Neuronal stem cell (in vitro differentiated cells): ENCODE data around the gene MOCOS.

ENCODE experiments used
- DNase-seq: peaks from one replicate; pipeline ENCODE4 v3.0.0-alpha.2; 2013; ENCODE audit warnings: low spot score
- H2AFZ ChIP-seq: one replicate; pipeline ENCODE4 v1.6.1; 2013; ENCODE audit warnings: mild to moderate bottlenecking, low read length, inconsistent platforms
- H2AK5ac ChIP-seq: 2 replicates; pipeline ENCODE4 v1.6.1; 2013; ENCODE audit warnings: low read depth, mild to moderate bottlenecking, inconsistent platforms, low read length, moderate library complexity, mixed read lengths
- H2BK120ac ChIP-seq: 2 replicates; pipeline ENCODE4 v1.6.1; 2013; ENCODE audit warnings: low read depth, mild to moderate bottlenecking, inconsistent platforms, low read length, moderate library complexity, mixed read lengths
- H2BK12ac ChIP-seq: one replicate; pipeline ENCODE4 v1.6.1; 2013; ENCODE audit warnings: low read length, inconsistent platforms
- H2BK15ac ChIP-seq: 2 replicates; pipeline ENCODE4 v1.6.1; 2013; ENCODE audit warnings: mild to moderate bottlenecking, low read length, inconsistent platforms, mixed read lengths
- H2BK5ac ChIP-seq: one replicate; pipeline ENCODE4 v1.6.1; 2013; ENCODE audit warnings: inconsistent platforms, mild to moderate bottlenecking, low read length, moderate library complexity
- H3K14ac ChIP-seq: one replicate; pipeline ENCODE4 v1.6.1; 2013; ENCODE audit warnings: low read length, inconsistent platforms
- H3K18ac ChIP-seq: 2 replicates; pipeline ENCODE4 v1.6.1; 2013; ENCODE audit warnings: low read length, inconsistent platforms
- H3K23ac ChIP-seq: 2 replicates; pipeline ENCODE4 v1.6.1; 2013; ENCODE audit warnings: low read depth, mild to moderate bottlenecking, mixed read lengths, low read length, inconsistent platforms; ENCODE audit not compliant: poor library complexity
- H3K27ac ChIP-seq: replicated peaks from 3 replicates; pipeline ENCODE4 v1.5.1; 2013; ENCODE audit warnings: low read length, inconsistent platforms
- H3K27me3 ChIP-seq, 3 experiments: 2 replicates each; pipeline ENCODE4 v1.6.1; 2013; ENCODE audit warnings: low read length in 3 of 3, mild to moderate bottlenecking in 2 of 3, inconsistent platforms in 1 of 3, low read depth in 1 of 3, mixed read lengths in 1 of 3, moderate library complexity in 1 of 3; ENCODE audit not compliant: control insufficient read depth in 3 of 3, insufficient read depth in 3 of 3
- H3K36me3 ChIP-seq, 2 donors: replicated peaks in 1 of 2; 2 replicates each; pipeline ENCODE4 v1.6.1; 2013; ENCODE audit warnings: low read length in 2 of 2; ENCODE audit not compliant: control insufficient read depth in 2 of 2, insufficient read depth in 2 of 2
- H3K4ac ChIP-seq: 2 replicates; pipeline ENCODE4 v1.6.1; 2013; ENCODE audit warnings: inconsistent platforms, mild to moderate bottlenecking, low read length, moderate library complexity
- H3K4me1 ChIP-seq, 2 donors: 1 replicate in 1 of 2; 2 replicates in 1 of 2; pipeline ENCODE4 v1.6.1; 2013; ENCODE audit warnings: low read length in 2 of 2, low read depth in 1 of 2; ENCODE audit not compliant: control insufficient read depth in 2 of 2, insufficient read depth in 1 of 2
- H3K4me2 ChIP-seq: one replicate; pipeline ENCODE4 v1.6.1; 2013; ENCODE audit warnings: mild to moderate bottlenecking, low read length, inconsistent platforms; ENCODE audit not compliant: insufficient read depth, poor library complexity, severe bottlenecking
- H3K4me3 ChIP-seq, 2 donors: 2 replicates each; pipeline ENCODE4 v1.5.1; 2013; ENCODE audit warnings: low read length in 2 of 2, mild to moderate bottlenecking in 2 of 2, inconsistent platforms in 1 of 2, moderate library complexity in 1 of 2
- H3K79me1 ChIP-seq: one replicate; pipeline ENCODE4 v1.6.1; 2013; ENCODE audit warnings: low read depth, mild to moderate bottlenecking, inconsistent platforms, low read length, moderate library complexity
- H3K9ac ChIP-seq: one replicate; pipeline ENCODE4 v1.6.1; 2013; ENCODE audit warnings: mild to moderate bottlenecking, low read depth, low read length, inconsistent platforms; ENCODE audit not compliant: poor library complexity
- H3K9me3 ChIP-seq, 2 donors: replicated peaks in 1 of 2; 2 replicates each; pipeline versions ENCODE3 to v1.6.1; 2013; ENCODE audit warnings: low read length in 2 of 2, mild to moderate bottlenecking in 2 of 2, inconsistent platforms in 1 of 2, low read depth in 1 of 2, mixed read lengths in 1 of 2, moderate library complexity in 1 of 2; ENCODE audit not compliant: control insufficient read depth in 2 of 2, insufficient read depth in 1 of 2
- H4K8ac ChIP-seq: one replicate; pipeline ENCODE4 v1.6.1; 2013; ENCODE audit warnings: low read depth, mild to moderate bottlenecking, inconsistent platforms, low read length, moderate library complexity
- H4K91ac ChIP-seq: one replicate; pipeline ENCODE4 v1.6.1; 2013; ENCODE audit warnings: low read length, low read depth, mild to moderate bottlenecking, inconsistent platforms; ENCODE audit not compliant: poor library complexity
- WGBS, 2 donors: extraction: QIAGEN DNeasy Blood & Tissue Kit; methylation state at CpG; one replicate each; pipeline ENCODE4 v1.1.7; 2013; ENCODE audit warnings: missing lambda C conversion rate in 2 of 2, mixed read lengths in 1 of 2; ENCODE audit not compliant: insufficient read length in 2 of 2, insufficient replicate concordance in 1 of 2; ENCODE audit errors: extremely low coverage in 2 of 2; 5-methylcytosine and 5-hydroxymethylcytosine counted together

The MOCOS gene

DNA sequence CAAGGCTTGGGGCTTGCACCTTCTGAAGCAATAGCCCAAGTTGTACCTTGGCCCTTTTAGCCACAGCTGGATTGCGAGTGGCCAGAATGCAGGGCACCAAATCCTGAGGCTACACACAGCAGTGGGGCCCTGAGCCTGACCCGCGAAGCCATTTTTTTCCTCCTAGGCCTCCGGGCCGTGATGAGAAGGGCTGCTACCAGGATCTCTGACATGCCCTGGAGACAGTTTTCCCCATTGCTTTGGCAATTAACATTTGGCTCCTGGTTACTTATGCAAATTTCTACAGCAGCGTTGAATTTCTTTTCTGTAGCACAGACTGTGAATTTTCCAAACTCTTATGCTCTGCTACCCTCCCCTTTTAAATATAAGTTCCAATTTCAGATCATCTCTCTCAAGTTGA is 54.5 kb downstream of the MOCOS start:
- Histone ChIP-seq H3K27ac (no peak overlapping the region), H2BK15ac (no peak overlapping the region), H2BK12ac (no peak overlapping the region), H3K18ac (no peak overlapping the region), H2BK5ac (no peak overlapping the region), H3K4me2 (no peak overlapping the region), H4K91ac (no peak overlapping the region), H3K23ac (no peak overlapping the region), H3K14ac (no peak overlapping the region), H3K9me3 (no peaks in the 10 kb centered on the region), H3K4me1 (no peaks in the 10 kb centered on the region), H3K36me3 (no peaks in the 10 kb centered on the region), H3K9ac (no peak overlapping the region), H4K8ac (no peak overlapping the region), H3K79me1 (no peaks in the 10 kb centered on the region), H2AK5ac (no peak overlapping the region), H2AFZ (no peak overlapping the region), H2BK120ac (no peak overlapping the region), H3K4me3 (no peak overlapping the region), H3K4ac (no peak overlapping the region), H3K27me3 (no peaks in the 10 kb centered on the region)
- no CpG with 5 or more reads among the region's 6 CpGs for WGBS, 2 donors
- no peak for DNase-seq

- H3K27ac ChIP-seq = no peak overlapping the region
- H3K79me1 ChIP-seq = no peaks in the 10 kb centered on the region
- H3K4me3 ChIP-seq = no peak overlapping the region
- H2AFZ ChIP-seq = no peak overlapping the region
- H3K23ac ChIP-seq = no peak overlapping the region
- H2BK120ac ChIP-seq = no peak overlapping the region
- peaks cover 3% of the 10 kb centered on the region in 2 donors for H3K9me3 ChIP-seq
- H2AK5ac ChIP-seq = no peak overlapping the region
- H3K4me1 ChIP-seq = no peaks in the 10 kb centered on the region
- H4K91ac ChIP-seq = no peak overlapping the region
- no peak for DNase-seq
- no peak overlapping the region for H3K4me2 ChIP-seq
- H3K36me3 ChIP-seq = no peaks in the 10 kb centered on the region
- H2BK12ac ChIP-seq = no peak overlapping the region
- no peak overlapping the region for H3K4ac ChIP-seq
- H2BK5ac ChIP-seq = no peak overlapping the region
- no peak overlapping the region for H2BK15ac ChIP-seq
- no peak overlapping the region for H3K14ac ChIP-seq
- no peak overlapping the region for H3K9ac ChIP-seq
- no peak overlapping the region for H4K8ac ChIP-seq
- H3K27me3 ChIP-seq = peaks cover 0 to 5% (median 0%) of the 10 kb centered on the region in 3 experiments
- no peak overlapping the region for H3K18ac ChIP-seq
- no CpG with 5 or more reads among the region's 1 CpG for WGBS, 2 donors
These were observed 59.7 kb downstream of the MOCOS start for GRCh38 chr18:36247036-36247435.

- no peak overlapping the region for H3K23ac ChIP-seq
- peaks cover 3% of the 10 kb centered on the region in 2 donors for H3K9me3 ChIP-seq
- no peak overlapping the region for H2BK120ac ChIP-seq
- no peak overlapping the region for H2AFZ ChIP-seq
- H3K4me1 ChIP-seq = no peaks in the 10 kb centered on the region
- no peak overlapping the region for H3K4me2 ChIP-seq
- no peak overlapping the region for H2BK15ac ChIP-seq
- no peaks in the 10 kb centered on the region for H3K79me1 ChIP-seq
- no peak overlapping the region for H4K91ac ChIP-seq
- no peak overlapping the region for H3K4ac ChIP-seq
- DNase-seq = no peak
- H3K14ac ChIP-seq = no peak overlapping the region
- H3K4me3 ChIP-seq = no peak overlapping the region
- no peak overlapping the region for H4K8ac ChIP-seq
- H2BK12ac ChIP-seq = no peak overlapping the region
- H3K27ac ChIP-seq = no peak overlapping the region
- H3K36me3 ChIP-seq = no peaks in the 10 kb centered on the region
- no peak overlapping the region for H2AK5ac ChIP-seq
- no peak overlapping the region for H2BK5ac ChIP-seq
- no peak overlapping the region for H3K18ac ChIP-seq
- H3K9ac ChIP-seq = peak overlapping the region; percentile 16
- peaks cover 0 to 11% (median 0%) of the 10 kb centered on the region in 3 experiments for H3K27me3 ChIP-seq
These were observed 62.1 kb downstream of the MOCOS start for GRCh38 chr18:36249392-36249791.

DNA sequence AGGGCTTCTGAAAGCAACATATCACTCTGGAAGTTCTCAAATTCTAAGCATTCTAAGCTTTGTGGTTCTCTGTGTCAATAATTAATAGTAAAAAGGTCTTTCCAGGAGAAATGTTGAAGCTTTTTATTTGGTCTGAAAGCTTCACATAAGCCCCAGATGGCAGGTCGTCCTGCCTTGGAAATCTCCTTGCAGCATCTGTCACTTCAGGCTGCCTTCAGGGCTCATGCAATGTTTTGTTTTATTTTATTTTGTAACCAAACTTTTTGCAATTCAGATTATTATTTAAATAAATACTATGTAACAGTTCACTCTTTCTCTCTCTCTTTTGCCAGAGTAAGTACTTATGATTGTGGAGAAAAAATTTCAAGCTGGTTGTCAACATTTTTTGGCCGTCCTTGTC is 63.5 kb downstream of the MOCOS start:
- H3K9me3 ChIP-seq = peaks cover 3% of the 10 kb centered on the region in 2 donors
- no peak overlapping the region for H4K8ac ChIP-seq
- H2AFZ ChIP-seq = no peak overlapping the region
- no peak overlapping the region for H3K18ac ChIP-seq
- peaks cover 0 to 11% (median 0%) of the 10 kb centered on the region in 3 experiments for H3K27me3 ChIP-seq
- H3K4me1 ChIP-seq = peaks cover 0 to 4% of the 10 kb centered on the region in 2 donors
- no peak overlapping the region for H3K9ac ChIP-seq
- no peak overlapping the region for H2BK15ac ChIP-seq
- H2BK120ac ChIP-seq = no peak overlapping the region
- H3K14ac ChIP-seq = no peak overlapping the region
- no peak overlapping the region for H4K91ac ChIP-seq
- H3K4me3 ChIP-seq = no peak overlapping the region
- no peak overlapping the region for H2AK5ac ChIP-seq
- no peak overlapping the region for H3K27ac ChIP-seq
- H2BK5ac ChIP-seq = no peak overlapping the region
- no peak overlapping the region for H3K4me2 ChIP-seq
- H2BK12ac ChIP-seq = no peak overlapping the region
- no peak overlapping the region for H3K23ac ChIP-seq
- no peaks in the 10 kb centered on the region for H3K36me3 ChIP-seq
- H3K79me1 ChIP-seq = no peaks in the 10 kb centered on the region
- WGBS, 2 donors = no CpG with 5 or more reads among the region's 2 CpGs
- H3K4ac ChIP-seq = no peak overlapping the region
- DNase-seq = no peak
